ENCODE results near the gene ATP8B4. TPM values are rescaled to one million over a fixed set of nuclear protein-coding genes. Genes with fewer than 3 reads are reported as not detected.

ATP8B4 gene
- total and polyA plus RNA-seq, 2 of the 8 experiments (the other 6 are each of a cell fraction or from before 2014, with no cell fraction given): 0.17 to 0.24 TPM

DNA sequence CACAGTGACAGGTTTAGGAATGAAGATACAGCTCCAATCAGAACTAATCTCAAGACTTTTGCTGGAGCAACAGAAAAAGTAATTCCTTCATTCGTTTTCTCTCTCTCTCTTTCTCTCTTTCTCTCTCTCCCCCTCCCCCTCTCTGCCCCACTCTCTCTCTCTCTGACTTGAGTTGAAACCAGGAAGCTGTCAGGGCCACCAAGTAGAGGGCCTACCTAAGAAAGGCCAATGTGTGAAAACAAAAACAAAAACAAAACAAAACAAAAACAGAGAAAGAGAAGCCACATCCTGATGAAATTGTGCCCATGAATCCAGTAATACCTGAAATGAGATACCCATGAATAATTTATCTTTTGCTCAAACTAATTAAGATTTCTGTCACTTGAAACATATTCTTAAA lies 72.9 kb downstream of the ATP8B4 start:
- H4K8ac ChIP-seq (ENCODE audit: extremely low read depth, insufficient read depth, low read length): no peak overlapping the region
- 80% methylated on average over 1 of the region's 1 CpG; no CpG with 5 or more reads in 1 of the 2 experiments for WGBS, 2 experiments (ENCODE audit: extremely low coverage in 1 of 2, insufficient coverage in 1 of 2, insufficient read length in 1 of 2, insufficient replicate concordance in 2 of 2, low coverage in 1 of 2, low lambda C conversion rate in 2 of 2, missing lambda C conversion rate in 1 of 2)
- POLR2A ChIA-PET (ENCODE audit: partially characterized antibody): no interaction called here
- H3K18ac ChIP-seq (ENCODE audit: extremely low read depth, low read length): no peak overlapping the region
- H2AK5ac ChIP-seq (ENCODE audit: low read depth, low read length): no peak overlapping the region
- H3K27ac ChIP-seq (ENCODE audit: low read depth, low read length): no peak overlapping the region
- H3K4me3 ChIP-seq (ENCODE audit: extremely low read depth in 1 of 4, insufficient read depth in 2 of 4, low read depth in 3 of 4, low read length in 4 of 4): no peak overlapping the region
- H2BK12ac ChIP-seq (ENCODE audit: low read depth, low read length): no peak overlapping the region
- no peaks in the 10 kb centered on the region for H3K4me1 ChIP-seq (replicated peaks in 1 of 4; ENCODE audit: control insufficient read depth in 3 of 4, insufficient read depth in 4 of 4, low read length in 3 of 4)
- no peaks in the 10 kb centered on the region for H3K23me2 ChIP-seq (ENCODE audit: low read depth, low read length)
- no peaks in the 10 kb centered on the region for H3K79me2 ChIP-seq (ENCODE audit: control insufficient read depth in 1 of 2, insufficient read depth in 2 of 2, low read length in 2 of 2)
- FAIRE-seq: no peak
- H2BK20ac ChIP-seq (ENCODE audit: low read length): no peak overlapping the region
- H2BK120ac ChIP-seq (replicated peaks; ENCODE audit: low read depth, low read length): no peak overlapping the region
- H3K36me3 ChIP-seq (ENCODE audit: control insufficient read depth in 2 of 4, insufficient read depth in 4 of 4, low read length in 3 of 4): no peaks in the 10 kb centered on the region
- no peak overlapping the region for H3K4me2 ChIP-seq (ENCODE audit: insufficient read depth in 1 of 2, low read depth in 2 of 2, low read length in 2 of 2)
- no peaks in the 10 kb centered on the region for H4K20me1 ChIP-seq (replicated peaks in 1 of 2; ENCODE audit: control insufficient read depth in 1 of 2, insufficient read depth in 2 of 2, low read length in 2 of 2)
- no peak overlapping the region for H4K91ac ChIP-seq (replicated peaks; ENCODE audit: insufficient read length, low read length)
- no peak overlapping the region for H3K14ac ChIP-seq (ENCODE audit: insufficient read length)
- no peak overlapping the region for H3K56ac ChIP-seq (replicated peaks; ENCODE audit: insufficient read length, low read depth, low read length)
- no peak overlapping the region for H2AFZ ChIP-seq (ENCODE audit: low read length)
- no peaks in the 10 kb centered on the region for H3K27me3 ChIP-seq (replicated peaks in 1 of 4; ENCODE audit: control insufficient read depth in 3 of 4, extremely low read depth in 1 of 4, insufficient read depth in 3 of 4, low read length in 3 of 4)
- no peak for DNase-seq (ENCODE audit: low read depth in 1 of 2, low spot score in 2 of 2)
- H2BK15ac ChIP-seq (ENCODE audit: low read length): no peak overlapping the region
- H3K9ac ChIP-seq (replicated peaks in 1 of 4; ENCODE audit: extremely low read depth in 1 of 4, low read depth in 3 of 4, low read length in 3 of 4): no peak overlapping the region
- H2BK5ac ChIP-seq (ENCODE audit: low read depth, low read length): no peak overlapping the region
- peaks cover 0 to 10% of the 10 kb centered on the region in 2 experiments; a peak in 1 of 4 replicates for H3K9me3 ChIP-seq (ENCODE audit: insufficient read depth in 2 of 2, low read depth in 1 of 2, low read length in 1 of 2)
- no peak for TF ChIP-seq TBP (IDR thresholded peaks at IDR 0.05; ENCODE audit: low read depth, low read length)
- no peak overlapping the region for H3K4ac ChIP-seq (replicated peaks; ENCODE audit: insufficient read length, low read depth, low read length)
- H3K23ac ChIP-seq (ENCODE audit: insufficient read length): no peak overlapping the region
- CTCF ChIA-PET (ENCODE audit: partially characterized antibody): interaction anchor here (0.6 to 4.3 kb wide), 4 partner anchors 8 to 917 kb away, joined by 3 to 28 read pairs (median 3); no protein-coding TSS in a partner anchor
- H3K79me1 ChIP-seq (ENCODE audit: low read depth, low read length): no peaks in the 10 kb centered on the region
- no peak overlapping the region for H4K5ac ChIP-seq (ENCODE audit: insufficient read length, low read depth, low read length)
